ENCODE measurements around the gene PFKP.
"Not testable (repeated sequence)": the region's sequence is repeated elsewhere in the genome, so short reads cannot be mapped to it uniquely, and the experiment has no call there.

PFKP gene

GRCh38 chr10:3154666-3155065 lies 87.3 kb downstream of the PFKP start:
- DNase-seq (ENCODE audit: low spot score) = no peak

- no peak for DNase-seq (ENCODE audit: low spot score)
These were observed 91.8 kb downstream of the PFKP start for GRCh38 chr10:3159152-3159551.

- DNase-seq (ENCODE audit: low spot score) = no peak
These were observed 95.2 kb downstream of the PFKP start for GRCh38 chr10:3162533-3162932.

- DNase-seq (ENCODE audit: low spot score) = no peak
These were observed 96.5 kb downstream of the PFKP start for GRCh38 chr10:3163879-3164278.

- DNase-seq (ENCODE audit: low spot score) = no peak
These were observed 97.8 kb downstream of the PFKP start for GRCh38 chr10:3165196-3165595.

- no peak for DNase-seq (ENCODE audit: low spot score)
These were observed 99.3 kb downstream of the PFKP start for GRCh38 chr10:3166496-3167290.

- no peak for DNase-seq (ENCODE audit: low spot score)
These were observed 100.4 kb downstream of the PFKP start for GRCh38 chr10:3167611-3168330.

GRCh38 chr10:3169271-3169670 lies 101.9 kb downstream of the PFKP start:
- DNase-seq (ENCODE audit: low spot score) = no peak

- DNase-seq (ENCODE audit: low spot score) = no peak
These were observed 102.3 kb downstream of the PFKP start for GRCh38 chr10:3169673-3170072.

- DNase-seq (ENCODE audit: low spot score) = not testable (repeated sequence)
These were observed 104.1 kb downstream of the PFKP start for GRCh38 chr10:3171488-3171887.

- DNase-seq (ENCODE audit: low spot score) = no peak
These were observed 104.7 kb downstream of the PFKP start for GRCh38 chr10:3172081-3172445.

- DNase-seq (ENCODE audit: low spot score) = peak; percentile 99
These were observed 105.3 kb downstream of the PFKP start, which contains the start of gene PITRM1 for GRCh38 chr10:3172446-3173170. Gene PITRM1 (minus strand): TSS chr10:3172782. CDS start chr10:3172772, 10 bp downstream.

- DNase-seq (ENCODE audit: low spot score) = no peak
These were observed 106.0 kb downstream of the PFKP start for GRCh38 chr10:3173171-3173878.

GRCh38 chr10:3178042-3178441 lies 110.7 kb downstream of the PFKP start:
- no peak for DNase-seq (ENCODE audit: low spot score)

GRCh38 chr10:3179174-3179573 lies 111.8 kb downstream of the PFKP start:
- no peak for DNase-seq (ENCODE audit: low spot score)

GRCh38 chr10:3180355-3181025 lies 113.1 kb downstream of the PFKP start:
- no peak for DNase-seq (ENCODE audit: low spot score)

- DNase-seq (ENCODE audit: low spot score) = no peak
These were observed 118.0 kb downstream of the PFKP start for GRCh38 chr10:3185386-3185785.

GRCh38 chr10:3186368-3186767 lies 119.0 kb downstream of the PFKP start:
- no peak for DNase-seq (ENCODE audit: low spot score)

All from SK-N-DZ (cell line).